Measurements from ENCODE around the gene SPEM1. TPM values are rescaled to one million over a fixed set of nuclear protein-coding genes. Genes with fewer than 3 reads are reported as not detected.

The SPEM1 gene
- polyA plus RNA-seq, 1 donor (not counting 4 experiments of a cell fraction or from before 2014, with no cell fraction given) = not detected

GRCh38 chr17:7440834-7441195, 20.7 kb downstream of the SPEM1 start:
- dilution Hi-C loops (cut with MboI; ENCODE audit: extremely low pct_ligation_motif_present, low sequenced_read_pairs) = no loop called here
- Histone ChIP-seq H2AFZ (ENCODE audit: control insufficient read depth, low read length) (no peak overlapping the region), H3K9me3 (ENCODE audit: control insufficient read depth, low read depth, low read length) (no peaks in the 10 kb centered on the region), H3K4me1 (ENCODE audit: control insufficient read depth, extremely low read depth, insufficient read depth, low read length) (peaks cover 64% of the 10 kb centered on the region), H4K20me1 (ENCODE audit: control insufficient read depth, extremely low read depth, insufficient read depth, low read length) (no peaks in the 10 kb centered on the region), H3K36me3 (ENCODE audit: control insufficient read depth in 2 of 2, extremely low read depth in 1 of 2, insufficient read depth in 2 of 2, low read length in 2 of 2) (peaks cover 0 to 4% of the 10 kb centered on the region in 2 experiments), H3K4me2 (ENCODE audit: control insufficient read depth, extremely low read depth, insufficient read depth, low read depth, low read length) (peak overlapping the region; percentile 99), H3K27ac (ENCODE audit: control insufficient read depth, insufficient read depth, low read length) (no peak overlapping the region), H3K9ac (ENCODE audit: control insufficient read depth, extremely low read depth, insufficient read depth, low read length) (peak overlapping the region; percentile 77), H3K79me2 (ENCODE audit: control insufficient read depth, insufficient read depth, low read length) (peaks cover 17% of the 10 kb centered on the region), H3K9me1 (ENCODE audit: control insufficient read depth, extremely low read depth, insufficient read depth, low read length) (peaks cover 5% of the 10 kb centered on the region), H3K27me3 (ENCODE audit: control insufficient read depth, extremely low read depth, insufficient read depth, low read length) (no peaks in the 10 kb centered on the region), H3K4me3 (ENCODE audit: control insufficient read depth in 2 of 3, extremely low read depth in 1 of 3, insufficient read depth in 2 of 3, low read depth in 1 of 3, low read length in 3 of 3) (peak overlapping the region; percentile 59 to 81 (median 77))
- FAIRE-seq (peak; percentile 5), DNase-seq (ENCODE audit: low read depth, low spot score) (no peak)
- no peak for TF ChIP-seq EZH2 (IDR thresholded peaks at IDR 0.05; ENCODE audit: low read length)
- no peak for TF ChIP-seq CTCF (optimal IDR thresholded peaks at IDR 0.05 in 1 of 3, IDR thresholded peaks at IDR 0.05 in 1 of 3, conservative IDR thresholded peaks at IDR 0.05 in 1 of 3; ENCODE audit: extremely low read depth in 1 of 3, insufficient read depth in 2 of 3, low read length in 3 of 3)

GRCh38 chr17:7441266-7441665, 21.1 kb downstream of the SPEM1 start:
- Histone ChIP-seq H3K36me3 (ENCODE audit: control insufficient read depth in 2 of 2, extremely low read depth in 1 of 2, insufficient read depth in 2 of 2, low read length in 2 of 2) (peaks cover 0 to 4% of the 10 kb centered on the region in 2 experiments), H3K4me2 (ENCODE audit: control insufficient read depth, extremely low read depth, insufficient read depth, low read depth, low read length) (no peak overlapping the region), H3K4me3 (ENCODE audit: control insufficient read depth in 2 of 3, extremely low read depth in 1 of 3, insufficient read depth in 2 of 3, low read depth in 1 of 3, low read length in 3 of 3) (no peak overlapping the region), H3K9me1 (ENCODE audit: control insufficient read depth, extremely low read depth, insufficient read depth, low read length) (peaks cover 5% of the 10 kb centered on the region), H2AFZ (ENCODE audit: control insufficient read depth, low read length) (no peak overlapping the region), H3K27ac (ENCODE audit: control insufficient read depth, insufficient read depth, low read length) (no peak overlapping the region), H3K4me1 (ENCODE audit: control insufficient read depth, extremely low read depth, insufficient read depth, low read length) (peaks cover 66% of the 10 kb centered on the region), H3K9ac (ENCODE audit: control insufficient read depth, extremely low read depth, insufficient read depth, low read length) (no peak overlapping the region), H3K27me3 (ENCODE audit: control insufficient read depth, extremely low read depth, insufficient read depth, low read length) (no peaks in the 10 kb centered on the region), H4K20me1 (ENCODE audit: control insufficient read depth, extremely low read depth, insufficient read depth, low read length) (no peaks in the 10 kb centered on the region), H3K9me3 (ENCODE audit: control insufficient read depth, low read depth, low read length) (no peaks in the 10 kb centered on the region), H3K79me2 (ENCODE audit: control insufficient read depth, insufficient read depth, low read length) (peaks cover 15% of the 10 kb centered on the region)
- FAIRE-seq (no peak), DNase-seq (ENCODE audit: low read depth, low spot score) (no peak)
- no peak for TF ChIP-seq EZH2 (IDR thresholded peaks at IDR 0.05; ENCODE audit: low read length)
- no peak for TF ChIP-seq CTCF (optimal IDR thresholded peaks at IDR 0.05 in 1 of 3, IDR thresholded peaks at IDR 0.05 in 1 of 3, conservative IDR thresholded peaks at IDR 0.05 in 1 of 3; ENCODE audit: extremely low read depth in 1 of 3, insufficient read depth in 2 of 3, low read length in 3 of 3)
- dilution Hi-C loops (cut with MboI; ENCODE audit: extremely low pct_ligation_motif_present, low sequenced_read_pairs) = no loop called here

Data from keratinocyte (primary cell).